HG03103 (cell line): ENCODE data around the gene KMO.

Experiments
- ATAC-seq: cut with Tn5 transposase; IDR thresholded peaks from one replicate; pipeline ENCODE4 v1.9.1; 2021; ENCODE audit warnings: low read depth; ENCODE audit not compliant: unreplicated experiment

KMO gene

GRCh38 chr1:241642593-241642944, 110.4 kb downstream of the KMO start:
- no peak for ATAC-seq

GRCh38 chr1:241644259-241644658, 112.1 kb downstream of the KMO start:
- no peak for ATAC-seq

- ATAC-seq = no peak
These were observed 113.0 kb downstream of the KMO start for GRCh38 chr1:241645199-241645598.
